NCI-H526 treated with DMSO at 0.1 percent for 48 hours (cell line): Measurements from ENCODE around the gene COL15A1.

Experiments used
- DNase-seq: peaks from one replicate; lab custom pipeline; 2025; lab: John Stamatoyannopoulos, UW

The COL15A1 gene

DNA sequence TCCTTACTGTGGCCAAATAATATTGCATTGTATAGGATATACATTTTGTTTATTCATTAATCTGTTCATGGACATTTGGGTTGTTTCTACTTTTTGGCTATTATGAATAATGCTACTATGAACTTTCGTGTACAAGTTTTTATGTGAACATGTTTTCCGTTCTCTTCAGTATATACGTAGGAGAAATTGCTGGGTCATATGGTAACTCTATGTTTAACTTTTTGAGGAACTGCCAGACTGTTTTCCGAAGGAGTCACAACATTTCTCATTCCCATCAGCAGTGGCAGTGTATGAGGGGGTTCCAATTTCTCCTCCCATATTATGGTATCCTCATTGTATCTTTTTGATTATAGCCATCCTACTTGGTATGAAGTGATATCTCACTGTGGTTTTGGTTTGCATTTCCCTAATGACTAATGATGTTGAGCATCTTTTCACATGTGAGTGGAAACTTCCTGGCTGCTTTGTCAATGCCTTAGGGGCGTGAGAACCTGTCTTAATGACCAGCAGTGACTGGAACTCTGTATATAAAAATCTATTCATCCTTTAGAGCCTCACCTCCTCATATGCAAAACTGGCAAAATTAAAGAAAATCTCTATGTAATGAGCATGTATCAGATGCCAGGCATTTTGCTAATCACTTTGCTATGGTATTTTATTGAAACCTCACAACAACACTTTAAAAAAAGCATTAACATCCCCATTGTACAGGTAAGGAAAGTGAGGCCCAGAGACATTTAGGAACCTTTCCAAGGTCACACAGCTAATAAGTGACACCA, 113.4 kb downstream of the COL15A1 start:
- no peak for DNase-seq

DNA sequence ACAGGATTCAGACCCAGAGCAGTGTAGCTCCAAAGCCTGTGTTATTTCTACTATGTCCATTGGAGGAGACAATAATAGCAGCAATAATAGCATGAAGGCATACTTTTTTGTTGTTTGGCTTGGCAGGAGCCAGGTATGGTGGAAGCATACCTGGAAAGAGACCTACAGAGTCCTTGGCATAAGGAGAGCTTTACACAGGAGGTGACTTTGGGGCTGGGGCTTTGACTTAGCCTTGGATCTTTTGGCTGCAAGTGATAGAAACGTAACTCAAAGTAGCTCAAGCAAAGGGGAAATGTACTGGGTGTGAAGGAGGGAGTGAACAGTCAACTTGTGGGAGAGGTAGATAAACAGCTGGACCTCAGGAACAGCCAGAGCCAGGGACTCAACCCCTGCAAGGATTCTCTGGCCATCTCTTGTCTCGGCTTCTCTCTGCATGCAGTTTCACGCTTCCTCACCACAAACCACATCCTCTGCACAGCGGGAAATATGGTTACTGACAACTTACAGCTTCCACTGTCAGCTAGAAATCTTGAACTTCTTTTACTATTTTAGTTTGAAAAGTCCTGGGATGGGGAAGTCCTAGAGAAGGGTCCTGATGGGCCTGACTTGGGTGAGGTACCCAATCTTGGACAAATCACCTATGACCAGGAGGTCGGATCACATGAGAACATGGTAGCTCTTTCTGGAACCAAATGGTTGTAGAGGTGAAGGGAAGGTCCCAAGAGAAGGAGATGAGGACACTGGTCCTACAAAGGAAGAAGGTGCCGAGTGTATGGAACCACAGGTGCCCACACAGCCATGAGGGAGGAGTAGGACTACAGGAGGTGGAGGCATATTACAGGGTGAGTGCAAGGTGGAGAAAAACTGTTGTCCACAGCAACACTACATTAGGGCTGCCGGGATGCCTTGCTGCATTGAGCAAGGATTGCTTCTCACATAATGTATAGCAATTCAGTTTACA, 114.2 kb downstream of the COL15A1 start:
- no peak for DNase-seq

DNA sequence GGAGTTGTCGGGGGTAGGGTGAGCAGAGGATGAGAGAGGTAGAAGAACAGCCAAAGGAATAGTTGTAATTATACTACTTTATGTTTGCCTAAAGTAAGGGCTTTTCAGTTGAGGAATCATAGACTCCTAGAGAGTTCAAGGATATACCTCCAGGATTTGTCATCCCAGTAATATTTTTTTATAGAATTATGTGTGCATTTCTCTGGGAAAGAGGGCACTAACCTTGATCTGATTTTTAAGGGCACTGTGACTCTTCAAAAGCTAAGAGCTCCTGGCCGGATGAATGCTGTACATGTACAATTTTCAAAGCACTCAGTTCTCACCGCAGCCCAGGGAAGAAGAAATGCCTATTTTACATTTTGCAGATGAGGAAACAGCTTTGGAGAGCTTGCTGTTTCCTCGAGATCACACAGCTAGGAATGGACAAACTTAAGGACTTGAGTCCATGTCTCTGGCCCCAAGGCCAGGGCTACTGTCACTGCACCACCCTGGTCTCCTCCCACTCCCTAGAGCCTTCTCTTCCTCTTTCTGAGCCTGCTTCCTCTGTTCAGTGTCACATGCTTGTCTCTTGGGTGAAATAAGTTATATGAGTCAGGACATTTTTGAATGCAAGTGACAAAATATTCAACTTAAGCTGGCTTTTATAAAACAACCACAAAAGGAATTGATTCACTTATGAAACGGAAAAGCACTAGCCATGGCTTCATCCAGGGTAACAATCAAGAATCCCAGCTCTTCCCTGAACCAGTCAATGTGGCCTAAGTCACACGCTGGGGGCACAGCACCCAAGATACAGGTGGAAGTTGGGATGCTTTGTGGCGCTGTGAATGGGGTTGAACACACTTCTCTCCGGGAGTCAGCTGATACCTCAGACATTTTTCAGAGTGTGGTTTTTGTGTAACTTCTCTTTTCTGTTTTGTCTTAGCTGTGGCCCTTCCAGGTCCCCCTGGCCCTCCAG, 115.5 kb downstream of the COL15A1 start:
- no peak for DNase-seq

DNA sequence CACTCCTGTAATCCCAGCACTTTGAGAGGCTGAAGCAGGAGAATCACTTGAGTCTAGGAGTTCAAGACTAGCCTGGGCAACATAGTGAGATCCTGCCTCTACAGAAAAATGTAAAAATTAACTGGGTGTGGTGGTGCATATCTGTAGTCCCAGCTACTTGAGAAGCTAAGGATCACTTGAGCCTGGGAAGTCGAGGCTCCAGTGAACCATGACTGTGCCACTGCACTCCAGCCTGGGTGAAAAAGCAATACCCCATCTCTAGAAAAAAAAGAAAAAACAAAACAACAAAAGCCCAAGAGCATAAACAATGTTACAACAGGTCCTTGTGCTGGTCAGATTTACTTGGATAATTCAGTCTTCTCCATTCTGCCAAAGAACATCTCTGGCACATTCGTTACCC, 116.9 kb downstream of the COL15A1 start:
- no peak for DNase-seq

DNA sequence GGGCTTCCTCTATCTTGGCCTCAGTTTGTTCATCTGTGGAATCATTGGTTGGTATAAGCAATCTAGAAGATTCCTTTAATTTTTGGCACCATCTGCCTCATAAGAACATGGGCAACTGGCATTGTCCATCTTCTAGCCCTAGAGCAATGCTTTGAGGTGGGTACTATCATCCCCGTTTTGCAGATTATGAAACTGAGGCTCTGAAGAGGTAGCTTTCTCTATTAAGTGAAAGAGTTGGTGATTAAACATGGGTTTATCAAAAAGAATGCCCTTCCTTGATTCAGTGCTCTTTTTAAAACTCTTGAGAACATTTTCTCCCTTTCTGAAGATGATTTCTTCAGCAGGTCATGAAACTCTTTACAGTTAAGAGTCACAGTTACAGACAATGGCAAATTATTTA, 118.8 kb downstream of the COL15A1 start:
- no peak for DNase-seq

GRCh38 chr9:99063522-99063921, 119.8 kb downstream of the COL15A1 start:
- DNase-seq, result no peak

GRCh38 chr9:99066571-99066970, 122.9 kb downstream of the COL15A1 start:
- no peak for DNase-seq

DNA sequence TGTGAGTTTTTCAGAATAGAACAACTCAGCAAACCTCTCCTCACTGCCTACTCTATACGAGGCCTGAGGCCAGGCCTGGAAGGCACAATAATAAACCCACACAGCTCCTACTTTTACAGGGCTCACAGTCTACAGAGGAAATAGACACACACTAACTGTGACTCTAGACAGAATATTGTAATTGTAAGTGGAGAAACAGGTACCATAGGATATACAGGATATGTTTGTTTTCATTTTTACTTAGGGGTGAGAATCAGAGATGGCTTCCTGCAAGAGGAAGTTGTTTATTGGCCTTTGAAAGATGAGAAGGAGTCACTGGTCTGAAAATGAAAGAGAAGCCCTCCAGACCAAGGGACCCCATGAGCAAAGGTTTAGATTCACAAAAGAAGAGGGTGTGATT, 125.4 kb downstream of the COL15A1 start:
- DNase-seq, result no peak

DNA sequence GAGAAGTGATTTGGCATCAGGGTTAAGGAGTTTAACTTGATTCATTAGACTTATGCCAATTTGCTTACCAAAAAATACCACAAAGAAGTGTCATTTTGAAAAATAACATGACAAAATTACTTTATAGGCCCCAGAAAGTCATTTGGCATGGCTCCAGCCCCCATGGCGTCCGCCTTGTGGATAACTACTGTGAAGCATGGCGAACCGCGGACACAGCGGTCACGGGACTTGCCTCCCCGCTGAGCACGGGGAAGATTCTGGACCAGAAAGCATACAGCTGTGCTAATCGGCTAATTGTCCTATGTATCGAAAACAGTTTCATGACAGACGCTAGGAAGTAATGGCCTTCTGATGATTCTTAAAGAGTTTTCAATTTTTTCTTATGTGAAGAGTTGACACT, 125.8 kb downstream of the COL15A1 start:
- DNase-seq, result no peak

DNA sequence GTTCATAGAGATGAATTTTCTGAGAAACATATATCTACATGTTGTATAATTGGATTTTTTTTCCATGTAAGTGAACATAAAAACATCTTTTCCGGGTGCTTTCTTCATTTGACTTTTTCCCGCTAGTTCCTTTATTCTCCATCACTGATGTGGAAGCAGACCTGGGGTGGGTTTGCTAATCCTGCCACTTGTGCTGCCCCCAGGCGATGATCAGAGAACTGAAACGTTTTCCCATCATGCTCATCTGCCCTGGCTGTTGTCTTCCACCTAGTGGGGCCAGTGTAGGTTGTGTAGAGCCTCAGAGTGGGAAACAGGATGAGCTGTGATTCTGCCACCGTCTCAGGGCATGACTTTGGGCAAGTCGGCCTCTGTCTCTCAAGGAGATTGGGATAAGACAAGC, 127.0 kb downstream of the COL15A1 start:
- no peak for DNase-seq

GRCh38 chr9:99071313-99072039, 127.8 kb downstream of the COL15A1 start:
- no peak for DNase-seq

GRCh38 chr9:99072040-99072394, 128.3 kb downstream of the COL15A1 start:
- no peak for DNase-seq

GRCh38 chr9:99073347-99073746, 129.6 kb downstream of the COL15A1 start:
- no peak for DNase-seq

DNA sequence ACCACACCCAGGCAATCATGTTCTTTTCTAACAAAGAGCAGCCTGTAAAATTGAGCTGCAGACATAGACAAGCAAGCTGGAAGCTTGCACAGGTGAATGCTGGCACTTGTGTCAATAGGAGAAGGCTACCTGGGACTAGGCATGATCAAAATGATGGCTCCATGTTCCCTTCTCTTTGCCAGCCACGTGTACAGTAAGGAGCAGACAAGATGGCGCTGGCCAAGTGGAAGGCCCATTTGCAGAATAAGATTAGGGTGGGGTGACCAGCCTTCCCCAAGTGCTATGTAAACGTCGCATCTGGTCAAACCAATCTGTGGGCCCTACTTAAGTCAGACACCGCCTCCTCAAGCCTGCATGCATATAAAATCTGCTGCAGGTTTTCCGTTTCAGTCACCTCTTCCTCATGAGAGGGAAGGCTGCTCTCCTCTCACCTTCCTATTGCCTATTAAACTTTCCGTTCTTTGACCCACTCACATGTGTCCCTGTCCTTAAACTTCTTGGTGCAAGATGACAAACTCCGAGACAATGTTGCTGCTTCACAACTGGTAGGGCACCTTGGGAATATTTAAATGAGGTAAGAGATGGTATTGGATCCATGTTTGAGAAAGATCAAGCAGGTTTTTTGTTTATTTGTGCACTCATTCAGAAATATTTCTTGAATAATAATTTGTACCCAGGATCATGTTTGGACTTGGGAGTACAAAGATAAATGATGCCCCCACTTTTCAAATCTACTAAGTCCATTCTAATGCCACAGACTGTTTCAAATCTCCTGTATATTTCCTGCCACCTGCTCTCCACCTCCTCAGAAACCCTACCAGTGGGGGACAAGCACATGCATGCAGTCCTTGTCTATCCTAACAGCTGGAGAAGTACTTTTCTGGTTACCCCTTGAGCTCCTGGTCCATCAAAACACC, 130.5 kb downstream of the COL15A1 start:
- DNase-seq, result no peak

- no peak for DNase-seq
Measured at GRCh38 chr9:99074902-99075245, 131.2 kb downstream of the COL15A1 start.

- DNase-seq, result no peak
Measured at GRCh38 chr9:99075246-99075912, 131.7 kb downstream of the COL15A1 start.

DNA sequence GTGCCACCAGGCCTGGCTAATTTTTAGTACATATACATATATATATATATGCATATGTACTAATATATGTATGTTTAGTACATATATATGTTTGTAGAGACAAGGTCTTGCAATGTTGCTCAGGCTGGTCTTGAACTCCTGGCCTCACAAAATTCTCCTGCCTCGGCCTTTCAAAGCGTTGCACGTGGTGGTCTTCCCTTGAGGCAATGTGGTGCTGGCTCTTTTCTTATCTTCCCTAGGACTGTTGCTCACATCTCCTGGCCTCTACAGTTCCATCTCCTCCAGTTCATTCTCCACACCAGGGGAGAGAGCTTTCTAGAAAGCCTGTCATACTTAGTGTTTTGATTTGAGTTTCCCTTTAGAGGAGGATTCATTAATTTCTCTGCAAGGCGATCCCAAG, 132.3 kb downstream of the COL15A1 start:
- no peak for DNase-seq

GRCh38 chr9:99076483-99077171, 132.9 kb downstream of the COL15A1 start:
- DNase-seq, result no peak

DNA sequence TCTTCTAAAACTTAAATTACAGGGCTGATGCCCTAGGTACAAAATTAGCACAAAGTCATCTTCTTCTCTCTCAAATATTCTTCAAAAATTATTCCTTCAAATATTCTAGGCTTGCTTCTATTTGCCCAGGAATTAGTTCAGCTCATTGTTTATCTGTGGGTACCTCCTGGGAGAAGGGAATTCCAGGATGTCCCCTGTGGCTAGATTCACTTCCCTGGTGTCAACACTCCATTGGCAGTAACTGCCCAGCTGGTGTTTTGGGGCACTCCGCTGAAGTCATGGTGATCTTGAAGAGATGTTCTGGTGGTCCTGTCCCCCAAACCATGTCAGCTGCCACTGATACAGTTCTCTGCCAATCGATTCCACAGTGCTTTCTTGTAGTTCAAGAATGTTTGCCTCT, 135.0 kb downstream of the COL15A1 start:
- DNase-seq, result no peak
